Heart left ventricle (tissue), 13 donors: ENCODE data around the gene NAA30.

Experiments used
- CTCF ChIP-seq, 12 donors: fragments of 200-600 bp; sonication (generic) in 4 of 12; IDR thresholded peaks; one replicate each; pipeline versions ENCODE4 v1.5.0 to v1.8.0; 2018 to 2022; ENCODE audit warnings: antibody characterized with exemption in 12 of 12, mild to moderate bottlenecking in 5 of 12
- POLR2A ChIP-seq, 2 donors: fragments of 450-650 bp; IDR thresholded peaks; one replicate each; pipeline ENCODE4 v1.6.1; 2017; ENCODE audit warnings: antibody characterized with exemption in 2 of 2, mild to moderate bottlenecking in 2 of 2, moderate library complexity in 2 of 2
- donor health status: ischemic (EF 13 %, LVEDD 7.1; RV severe dilation, severe dysfunction).
- donor health status: DM: no; HTN: yes; CAD: no.
- donor health status: DM: no; HTN: no; CAD: no.
- donor health status: ischemic (EF 25% LVEDD 6.9; RV normal size, moderate dysfunction).
- donor health status: ischemic (EF 25% LVEDD 5.7; RV mildly dilated, moderate dysfunction).
- donor health status: ischemic (EF 35%, LVEDD 5.7; RV mildly dilated, moderate dysfunction).
- donor health status: nonischemic (EF 11% LVEDD 7.7; RV severe dilation, severe dysfunction).
- donor health status: DM: yes; HTN: yes; CAD: no.
- donor health status: PGD.
- donor health status: ischemic (EF 29% LVEDD 5.4; RV normal size, mild dysfunction).
- donor health status: nonischemic (EF 23%, LVEDD 6.1; RV moderate dilation, normal function).

DNA sequence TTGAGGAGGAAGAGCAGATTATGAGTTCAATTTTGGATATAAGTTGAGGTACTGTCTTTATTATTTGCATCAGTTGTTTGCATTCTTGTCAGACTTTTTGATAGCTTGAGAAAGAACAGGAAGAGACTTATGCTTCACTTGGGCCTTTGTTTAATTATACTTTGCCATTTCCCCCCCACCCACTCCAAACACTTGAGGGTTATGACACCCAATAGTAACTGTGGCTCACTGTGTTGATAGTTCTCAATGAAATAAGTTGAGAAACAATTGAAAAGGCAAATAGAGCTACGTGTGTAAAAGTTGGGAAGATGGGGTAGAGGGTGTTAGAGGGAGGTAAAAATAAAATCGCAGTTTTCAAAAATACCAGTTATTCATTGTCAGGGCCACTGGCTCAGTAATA is 17.7 kb downstream of the NAA30 start:
- TF ChIP-seq CTCF (IDR thresholded peaks at IDR 0.05) (no peak), POLR2A (IDR thresholded peaks at IDR 0.05) (no peak)
